Measurements from ENCODE around the gene ANTXRL.
"Not testable (repeated sequence)": the region's sequence is repeated elsewhere in the genome, so short reads cannot be mapped to it uniquely, and the experiment has no call there.

The ANTXRL gene

GRCh38 chr10:46286991-46287693 lies at the start of gene ANTXRL:
TSS of gene ANTXRL (plus strand) at chr10:46286997. CDS start at chr10:46287263, 266 bp downstream.
- no peak for DNase-seq

DNA sequence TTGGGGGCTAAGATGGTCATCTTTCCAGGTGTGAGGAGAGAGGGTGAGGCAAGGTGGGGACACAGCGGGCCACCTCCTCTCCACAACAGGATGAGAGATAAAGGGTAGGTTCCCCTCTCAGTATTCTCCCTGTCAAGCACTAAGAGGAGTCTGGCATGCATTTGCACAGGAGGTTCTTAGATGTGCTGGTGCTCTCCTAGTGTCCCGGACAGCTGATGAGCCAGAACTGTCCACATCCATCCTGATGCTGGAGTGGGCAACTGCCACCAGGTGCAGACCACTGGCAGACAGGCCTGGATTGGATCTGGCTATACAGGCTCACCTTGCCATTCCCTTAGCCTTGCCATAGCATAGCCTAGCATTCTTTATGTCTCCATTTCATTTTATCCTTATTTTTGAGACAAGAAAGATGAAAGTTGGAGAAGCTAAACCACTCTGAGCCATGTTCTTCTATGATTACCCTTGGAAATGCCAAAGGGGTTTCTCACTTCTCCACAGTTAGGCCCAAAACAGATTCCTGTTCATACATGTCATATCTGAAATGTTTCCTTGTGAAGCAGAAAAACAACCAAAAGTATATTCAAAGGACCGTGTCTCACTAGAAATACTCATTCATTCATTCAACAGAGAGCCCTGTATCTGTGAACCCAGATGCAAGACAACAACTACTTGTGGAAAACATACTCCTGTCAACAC lies 48.8 kb upstream of the ANTXRL start:
- DNase-seq, result no peak

DNA sequence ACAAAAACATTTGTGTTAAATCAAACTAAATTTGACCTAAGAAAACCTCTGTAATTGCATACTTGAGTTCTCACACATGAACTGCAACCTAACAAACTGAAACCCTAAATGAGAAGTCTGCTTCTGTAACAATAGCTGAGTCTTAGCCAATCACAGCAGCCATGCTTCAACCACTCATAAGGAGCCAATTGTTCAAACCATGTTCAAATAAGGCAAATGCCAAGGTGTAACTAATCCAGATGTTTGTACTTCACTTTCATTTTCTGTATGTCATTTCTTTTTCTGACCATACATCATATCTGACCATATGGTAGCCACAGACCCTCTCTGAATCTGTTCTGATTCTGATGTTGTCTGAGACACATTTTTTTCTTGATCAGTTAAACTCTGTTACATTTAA lies 47.5 kb upstream of the ANTXRL start:
- no peak for DNase-seq

DNA sequence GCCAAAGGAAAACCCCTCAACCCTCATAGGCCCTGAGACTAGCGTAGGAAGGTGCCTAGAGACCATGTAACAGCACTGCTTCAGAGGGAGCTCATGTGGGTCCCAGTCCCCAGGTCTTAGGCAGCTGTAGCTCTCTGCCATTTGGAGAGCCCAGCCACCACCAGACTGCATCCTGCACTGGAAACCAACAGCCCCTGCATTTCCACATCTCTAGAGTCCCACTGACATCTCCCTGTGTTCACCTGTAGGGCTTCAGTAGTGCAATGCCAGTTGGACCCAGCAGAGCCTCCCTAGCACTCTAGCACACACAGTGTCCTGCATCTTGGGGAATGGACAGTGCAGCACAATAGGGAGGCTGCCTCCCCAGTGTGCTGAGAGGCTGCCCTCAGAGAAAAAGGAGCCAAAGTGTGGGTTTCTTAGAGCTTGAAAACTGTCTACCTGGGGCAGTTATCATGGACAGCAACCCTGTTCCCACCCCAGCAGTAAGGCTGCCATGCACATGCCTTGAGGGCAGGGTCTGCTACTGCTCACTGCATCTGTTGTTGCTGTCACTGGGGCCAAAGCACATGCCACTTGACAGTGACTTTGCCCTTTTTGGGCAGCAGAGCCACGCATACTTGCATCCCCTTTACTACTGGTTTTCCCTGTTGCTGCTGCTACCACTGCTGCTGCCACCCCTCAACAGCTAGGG lies 46.7 kb upstream of the ANTXRL start:
- DNase-seq, result no peak

DNA sequence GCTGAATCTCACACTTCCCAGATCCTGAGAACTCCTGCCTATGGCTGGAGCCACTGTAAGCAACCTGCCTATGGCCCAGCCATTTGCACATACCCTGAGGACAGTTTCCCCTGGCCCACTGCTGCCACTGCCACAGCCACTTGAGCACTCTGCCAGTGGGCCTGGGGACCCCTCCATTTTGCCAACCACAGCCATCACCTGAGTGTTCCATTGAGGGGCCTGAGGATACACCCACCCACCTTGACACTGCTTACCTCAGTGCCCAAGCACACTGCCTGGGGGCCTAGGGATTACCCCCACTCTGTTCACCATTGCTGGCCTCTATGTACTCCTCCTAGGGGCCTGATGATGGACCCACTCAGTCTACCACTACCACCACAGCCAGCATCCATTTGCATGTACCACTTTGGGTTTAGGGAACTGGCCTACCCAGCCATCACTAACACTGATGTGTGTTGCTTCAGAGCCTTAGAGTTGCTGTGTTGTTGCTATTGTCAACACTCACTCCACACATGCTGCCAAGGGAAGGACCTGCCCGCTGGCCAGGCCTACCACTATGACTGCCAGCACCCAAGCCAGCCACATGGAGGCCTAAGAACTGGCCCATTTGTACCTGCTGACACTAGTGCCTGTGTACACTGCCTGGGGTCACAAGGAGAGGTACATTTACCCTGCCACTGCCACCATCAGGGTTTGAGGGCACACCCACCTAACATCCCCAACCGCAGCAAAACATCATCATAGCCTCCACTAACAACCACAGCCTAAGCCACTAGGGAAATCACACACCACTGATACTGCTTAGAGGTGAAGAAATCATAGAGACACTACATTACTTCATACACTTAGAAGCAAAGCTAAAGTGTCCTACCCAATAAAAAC lies 45.9 kb upstream of the ANTXRL start:
- DNase-seq, result peak; percentile 8

DNA sequence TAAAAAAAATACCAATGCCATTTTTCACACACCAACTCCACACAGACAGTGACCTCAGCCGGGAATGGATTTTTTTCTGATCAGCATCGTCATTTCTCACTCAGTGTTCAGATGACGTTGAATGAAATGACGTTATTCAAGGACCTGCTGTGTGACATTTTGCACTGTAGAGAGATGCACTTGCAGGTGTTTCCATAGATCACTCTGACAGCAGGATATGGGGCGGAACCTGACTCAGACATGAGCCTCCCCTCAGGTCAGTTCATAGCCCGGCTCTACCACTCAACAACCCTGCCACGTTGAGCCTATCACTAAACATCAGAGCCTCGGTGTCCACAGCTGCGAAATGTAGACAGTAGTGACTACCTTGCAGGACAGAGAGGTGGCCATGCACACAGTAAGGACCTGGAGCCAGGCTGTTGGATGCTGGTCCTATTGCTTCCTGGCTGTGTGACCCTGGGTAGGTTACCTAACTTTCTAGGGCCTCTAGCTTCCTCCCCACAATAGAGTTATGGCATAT lies 41.4 kb upstream of the ANTXRL start:
- no peak for DNase-seq

- DNase-seq, result not testable (repeated sequence)
Measured at GRCh38 chr10:46246400-46247180, 40.2 kb upstream of the ANTXRL start.

GRCh38 chr10:46247181-46247475 lies 39.7 kb upstream of the ANTXRL start:
- no peak for DNase-seq

DNA sequence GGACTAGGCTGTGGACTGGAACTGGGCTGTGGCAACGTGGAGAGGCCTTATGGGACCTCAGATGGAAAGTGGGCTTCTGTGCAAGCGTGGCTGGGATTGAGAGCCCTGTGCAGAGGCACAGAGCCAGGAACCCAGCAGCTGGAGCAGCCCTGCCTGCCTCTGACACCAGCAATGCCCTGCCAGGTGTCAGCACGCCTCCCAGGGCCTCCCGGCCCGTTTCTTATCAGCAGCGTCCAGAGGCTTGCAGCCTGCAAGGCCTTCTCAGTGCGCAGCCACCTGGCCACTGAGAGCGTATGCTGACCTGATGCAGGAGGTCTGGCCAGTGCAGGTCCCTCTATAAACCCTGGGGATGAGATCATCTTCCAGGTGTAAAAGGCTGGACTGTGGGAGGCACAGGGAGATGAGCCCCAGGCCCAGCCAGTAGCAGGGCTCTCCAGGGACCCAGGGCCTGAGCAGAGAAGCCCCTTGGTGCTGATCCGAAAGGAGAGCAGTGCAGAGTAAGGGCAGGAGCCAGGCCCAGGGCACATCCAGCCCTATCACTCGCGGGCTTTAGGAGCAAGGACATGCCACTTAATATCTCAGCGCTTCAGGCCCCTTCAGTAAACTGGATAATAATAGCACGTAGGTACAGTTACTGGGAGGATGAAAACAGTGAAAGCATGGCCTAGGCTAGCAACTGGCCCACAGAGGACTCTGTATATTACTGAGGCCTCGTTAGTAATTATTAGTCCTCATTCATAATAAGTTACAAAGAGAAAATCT lies 38.8 kb upstream of the ANTXRL start:
- no peak for DNase-seq

- DNase-seq, result no peak
Measured at GRCh38 chr10:46248651-46249146, 38.1 kb upstream of the ANTXRL start.

- DNase-seq, result not testable (repeated sequence)
Measured at GRCh38 chr10:46249617-46250344, 37.0 kb upstream of the ANTXRL start.

DNA sequence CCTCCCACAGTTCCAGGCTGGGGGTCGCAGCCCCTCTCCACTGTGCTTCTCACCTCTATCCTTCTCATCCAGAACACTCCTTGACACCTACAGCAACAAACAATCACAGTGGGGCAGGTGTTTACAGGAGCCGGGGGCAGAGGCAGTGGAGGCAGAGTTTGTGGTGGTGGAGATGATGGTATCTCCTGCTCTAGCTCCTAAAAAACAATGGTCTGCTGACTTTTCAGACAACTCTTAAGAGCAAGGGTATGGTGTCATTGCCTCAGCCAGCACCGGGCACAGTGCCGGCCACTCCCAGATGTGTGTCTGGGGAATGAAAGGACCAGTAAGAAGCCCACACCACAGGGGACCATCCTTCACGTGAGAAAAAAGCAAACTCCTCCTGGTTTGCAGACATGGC lies 36.3 kb upstream of the ANTXRL start:
- DNase-seq, result no peak

- no peak for DNase-seq
Measured at GRCh38 chr10:46250898-46251856, 35.6 kb upstream of the ANTXRL start.

DNA sequence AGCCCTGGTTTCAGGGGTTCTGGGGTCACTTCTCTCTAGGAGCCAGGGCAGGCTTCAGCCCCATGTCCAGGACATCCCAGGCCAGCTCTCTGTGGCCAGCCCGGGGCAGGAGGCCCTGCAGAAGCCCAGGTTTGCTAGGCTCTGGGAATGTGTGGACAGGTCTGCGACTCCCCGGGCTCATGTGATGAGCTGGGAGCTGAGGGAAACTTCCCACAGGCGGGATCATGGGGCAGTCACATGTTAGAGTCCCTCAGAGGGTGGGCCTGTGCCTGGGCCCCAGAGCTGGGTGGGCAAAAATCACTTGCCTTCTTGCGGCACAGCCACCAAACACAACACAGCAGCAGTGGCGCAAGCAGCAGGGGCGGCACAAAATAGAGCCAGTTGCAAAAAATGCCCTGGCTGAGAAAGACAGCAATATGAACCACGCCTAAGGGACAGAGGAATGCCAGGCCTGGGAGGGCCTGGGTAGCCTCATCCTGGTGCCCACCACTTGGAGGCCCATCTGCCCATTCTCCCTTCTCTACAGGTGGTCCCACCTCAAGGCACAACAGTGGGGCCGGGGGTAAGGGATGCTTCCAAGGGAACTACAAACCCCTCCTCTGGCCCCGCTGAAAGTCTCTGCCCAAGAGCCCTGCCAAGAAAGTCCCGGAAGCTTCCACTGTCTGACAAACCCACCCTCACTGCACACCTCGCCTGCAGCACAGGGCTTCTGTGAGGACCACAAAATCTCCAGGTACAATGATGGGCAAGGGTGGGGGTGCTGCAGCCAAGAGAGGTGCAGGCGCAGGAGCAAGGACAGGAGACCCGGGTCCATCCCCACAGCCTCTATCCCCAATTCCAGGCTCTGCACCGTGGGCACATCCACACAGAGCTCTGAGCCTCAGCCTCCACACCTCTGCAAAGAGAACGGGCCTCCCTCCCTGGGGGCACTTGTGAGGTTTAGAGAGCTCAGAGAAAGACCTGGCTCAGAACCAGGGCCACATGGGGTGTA lies 34.6 kb upstream of the ANTXRL start:
- DNase-seq, result no peak

- DNase-seq, result no peak
Measured at GRCh38 chr10:46253076-46254006, 33.5 kb upstream of the ANTXRL start.

DNA sequence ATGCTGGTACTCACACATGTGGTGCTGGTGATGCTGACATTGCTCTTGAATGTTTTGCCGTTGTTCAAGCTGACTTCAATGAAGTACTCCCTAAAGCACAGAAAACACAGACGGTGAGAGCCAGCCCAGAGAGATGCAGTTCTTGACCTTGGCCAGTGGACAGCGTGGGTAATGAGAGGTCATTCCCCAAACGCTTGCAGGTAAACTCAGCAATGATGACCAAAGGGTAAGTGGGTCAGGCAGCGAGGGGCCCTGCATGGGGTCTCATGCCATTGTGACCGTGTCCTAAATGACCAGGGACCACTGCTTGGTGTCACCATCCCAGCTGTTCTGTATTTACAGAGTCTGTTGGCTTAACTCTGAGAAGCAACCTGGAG lies 32.8 kb upstream of the ANTXRL start:
- no peak for DNase-seq

- no peak for DNase-seq
Measured at GRCh38 chr10:46254467-46254866, 32.3 kb upstream of the ANTXRL start.

Measured in CD4-positive, alpha-beta T cell treated with Interleukin-10 for 1 hour (primary cell).